Ascending aorta (tissue), 2 donors: ENCODE data around the gene MDC1. TPM values are rescaled to one million over a fixed set of nuclear protein-coding genes. Genes with fewer than 3 reads are reported as not detected.
A peak's percentile ranks its signal among the peaks of the same experiment; 100 is the strongest.
"Not testable (repeated sequence)": the region's sequence is repeated elsewhere in the genome, so short reads cannot be mapped to it uniquely, and the experiment has no call there.

ENCODE experiments used
- DNase-seq, 2 donors: peaks; one replicate each; pipeline ENCODE4 v3.0.0-alpha.2; 2019; ENCODE audit warnings: low spot score in 2 of 2
- H3K27ac ChIP-seq, 2 donors: fragments of 200-600 bp; sonication (generic); one replicate each; pipeline ENCODE4 v1.5.1; 2016 to 2017; ENCODE audit warnings: mild to moderate bottlenecking in 1 of 2
- H3K27me3 ChIP-seq: fragments of 200-600 bp; sonication (generic); one replicate; pipeline ENCODE4 v1.5.1; 2017
- H3K36me3 ChIP-seq, 2 donors: fragments of 200-600 bp; sonication (generic); one replicate each; pipeline ENCODE4 v1.5.1; 2016
- H3K4me1 ChIP-seq, 2 donors: fragments of 200-600 bp; sonication (generic); one replicate each; pipeline ENCODE4 v1.5.1; 2016 to 2017; ENCODE audit warnings: mild to moderate bottlenecking in 1 of 2
- H3K4me3 ChIP-seq, 2 donors: fragments of 200-600 bp; sonication (generic); one replicate each; pipeline ENCODE4 v1.5.1; 2016 to 2017; ENCODE audit warnings: mild to moderate bottlenecking in 1 of 2
- H3K9me3 ChIP-seq, 2 donors: fragments of 200-600 bp; sonication (generic); one replicate each; pipeline ENCODE4 v1.5.1; 2016
- intact Hi-C: fragments of 100-400 bp; cut with DNase I; formaldehyde crosslinking; loops from one replicate; pipeline ENCODE4 v1.15.1; 2023
- total RNA-seq: library from RNA; depleted of rRNA; stranded (reverse); fragments of >200 nt; gene quantifications from one replicate; pipeline ENCODE4 v1.1.0, GENCODE V29; 2016
- TF ChIP-seq, protein P1 (sequence below), 3 experiments: fragments of 200-600 bp in 2 of 3; fragments of 450-650 bp in 1 of 3; sonication (generic) in 2 of 3; IDR thresholded peaks; one replicate each; pipeline ENCODE4 v1.5.1; 2016 to 2019; ENCODE audit warnings: antibody characterized with exemption in 3 of 3, mild to moderate bottlenecking in 1 of 3, moderate library complexity in 1 of 3

The MDC1 gene
- total RNA-seq, 1 donor from 2014 or later = 27.1 TPM

- DNase-seq = no peak
- no peaks in the 10 kb centered on the region for H3K9me3 ChIP-seq
- TF ChIP-seq, protein P1, sequence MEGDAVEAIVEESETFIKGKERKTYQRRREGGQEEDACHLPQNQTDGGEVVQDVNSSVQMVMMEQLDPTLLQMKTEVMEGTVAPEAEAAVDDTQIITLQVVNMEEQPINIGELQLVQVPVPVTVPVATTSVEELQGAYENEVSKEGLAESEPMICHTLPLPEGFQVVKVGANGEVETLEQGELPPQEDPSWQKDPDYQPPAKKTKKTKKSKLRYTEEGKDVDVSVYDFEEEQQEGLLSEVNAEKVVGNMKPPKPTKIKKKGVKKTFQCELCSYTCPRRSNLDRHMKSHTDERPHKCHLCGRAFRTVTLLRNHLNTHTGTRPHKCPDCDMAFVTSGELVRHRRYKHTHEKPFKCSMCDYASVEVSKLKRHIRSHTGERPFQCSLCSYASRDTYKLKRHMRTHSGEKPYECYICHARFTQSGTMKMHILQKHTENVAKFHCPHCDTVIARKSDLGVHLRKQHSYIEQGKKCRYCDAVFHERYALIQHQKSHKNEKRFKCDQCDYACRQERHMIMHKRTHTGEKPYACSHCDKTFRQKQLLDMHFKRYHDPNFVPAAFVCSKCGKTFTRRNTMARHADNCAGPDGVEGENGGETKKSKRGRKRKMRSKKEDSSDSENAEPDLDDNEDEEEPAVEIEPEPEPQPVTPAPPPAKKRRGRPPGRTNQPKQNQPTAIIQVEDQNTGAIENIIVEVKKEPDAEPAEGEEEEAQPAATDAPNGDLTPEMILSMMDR (IDR thresholded peaks at IDR 0.05) = no peak
- no peak overlapping the region for H3K4me3 ChIP-seq
- no peaks in the 10 kb centered on the region for H3K27me3 ChIP-seq
- no peaks in the 10 kb centered on the region for H3K36me3 ChIP-seq
- intact Hi-C loops = no loop called here
- H3K27ac ChIP-seq = no peak overlapping the region
- peaks cover 0 to 13% of the 10 kb centered on the region in 2 donors for H3K4me1 ChIP-seq
Observed at GRCh38 chr6:30761791-30762429, 44.8 kb upstream of the MDC1 start.

DNA sequence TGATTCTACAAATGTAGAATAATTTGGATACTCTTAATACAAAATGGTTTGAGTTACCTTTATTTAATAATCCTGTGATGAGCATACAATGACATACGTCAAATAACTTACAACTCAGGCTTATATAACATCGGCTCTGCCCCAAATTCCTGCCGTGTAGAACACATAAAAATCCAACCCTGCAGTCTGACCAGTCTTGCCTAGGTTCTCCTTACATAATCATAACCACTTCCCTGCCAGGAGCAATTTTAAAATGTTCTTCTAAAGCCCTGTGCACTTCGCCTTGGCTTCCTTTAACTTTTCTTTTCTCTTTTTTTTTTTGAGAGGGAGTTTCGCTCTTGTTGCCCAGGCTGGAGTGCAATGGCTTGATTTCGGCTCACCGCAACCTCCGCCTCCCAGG, 43.5 kb upstream of the MDC1 start:
- H3K36me3 ChIP-seq = no peaks in the 10 kb centered on the region
- H3K4me3 ChIP-seq = no peak overlapping the region
- peaks cover 4 to 17% of the 10 kb centered on the region in 2 donors for H3K4me1 ChIP-seq
- H3K27me3 ChIP-seq = no peaks in the 10 kb centered on the region
- TF ChIP-seq, protein P1 (IDR thresholded peaks at IDR 0.05) = no peak
- no peaks in the 10 kb centered on the region for H3K9me3 ChIP-seq
- intact Hi-C loops = no loop called here
- DNase-seq = no peak
- no peak overlapping the region for H3K27ac ChIP-seq

DNA sequence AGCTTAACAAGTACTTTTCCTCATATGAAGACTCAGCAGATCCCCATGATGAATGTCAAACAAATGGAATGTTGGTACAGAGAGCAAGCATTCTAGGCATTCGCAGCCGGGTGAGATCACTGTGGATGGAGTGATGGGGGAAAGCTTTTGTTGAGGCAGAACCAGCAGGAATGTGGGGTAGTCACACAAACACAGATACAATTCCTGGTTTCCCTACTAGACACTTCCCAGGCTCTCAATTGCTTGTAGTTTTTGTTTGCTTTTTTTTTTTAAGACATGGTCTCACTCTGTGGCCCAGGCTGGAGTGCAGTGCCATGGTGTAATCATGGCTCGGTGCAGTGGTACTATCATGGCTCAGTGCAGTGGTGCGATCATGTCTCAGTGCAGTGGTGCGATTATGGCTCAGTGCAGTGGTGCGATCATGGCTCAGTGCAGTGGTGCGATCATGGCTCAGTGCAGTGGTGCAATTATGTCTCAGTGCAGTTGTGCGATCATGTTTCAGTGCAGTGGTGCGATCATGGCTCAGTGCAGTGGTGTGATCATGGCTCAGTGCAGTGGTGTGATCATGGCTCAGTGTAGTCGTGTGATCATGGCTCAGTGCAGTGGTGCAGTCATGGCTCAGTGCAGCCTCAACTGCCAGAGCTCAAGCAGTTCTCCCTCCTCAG, 42.6 kb upstream of the MDC1 start:
- DNase-seq = peak in 1 of 2 donors; percentile 83
- H3K27ac ChIP-seq = peak overlapping the region; percentile 24 to 50
- H3K4me1 ChIP-seq = peaks cover 6 to 20% of the 10 kb centered on the region in 2 donors
- H3K36me3 ChIP-seq = no peaks in the 10 kb centered on the region
- H3K27me3 ChIP-seq = no peaks in the 10 kb centered on the region
- no peaks in the 10 kb centered on the region for H3K9me3 ChIP-seq
- TF ChIP-seq, protein P1 (IDR thresholded peaks at IDR 0.05) = no peak
- H3K4me3 ChIP-seq = no peak overlapping the region
- intact Hi-C loops = no loop called here

GRCh38 chr6:30757261-30757904, 40.3 kb upstream of the MDC1 start:
- Histone ChIP-seq H3K36me3 (no peaks in the 10 kb centered on the region), H3K27ac (no peak overlapping the region), H3K4me1 (peaks cover 14 to 28% of the 10 kb centered on the region in 2 donors), H3K9me3 (no peaks in the 10 kb centered on the region), H3K4me3 (no peak overlapping the region), H3K27me3 (no peaks in the 10 kb centered on the region)
- no peak for DNase-seq
- TF ChIP-seq, protein P1 (IDR thresholded peaks at IDR 0.05) = no peak
- intact Hi-C loops = no loop called here

- Histone ChIP-seq H3K27ac (peak overlapping the region in 1 of 2 donors; percentile 56), H3K4me1 (peaks cover 14 to 34% of the 10 kb centered on the region in 2 donors)
- H3K27me3 ChIP-seq, H3K9me3 ChIP-seq, H3K36me3 ChIP-seq, H3K4me3 ChIP-seq, DNase-seq, intact Hi-C loops: not testable (repeated sequence)
Observed at GRCh38 chr6:30756405-30757003, 39.4 kb upstream of the MDC1 start.

GRCh38 chr6:30754631-30755030, 37.5 kb upstream of the MDC1 start:
- peaks cover 18 to 32% of the 10 kb centered on the region in 2 donors for H3K4me1 ChIP-seq
- intact Hi-C loops = no loop called here
- H3K4me3 ChIP-seq = no peak overlapping the region
- H3K27me3 ChIP-seq = no peaks in the 10 kb centered on the region
- H3K9me3 ChIP-seq = no peaks in the 10 kb centered on the region
- peak overlapping the region; percentile 58 to 92 for H3K27ac ChIP-seq
- H3K36me3 ChIP-seq = no peaks in the 10 kb centered on the region
- TF ChIP-seq, protein P1 (IDR thresholded peaks at IDR 0.05) = no peak
- DNase-seq = no peak
